Fibroblast of skin of abdomen (primary cell): ENCODE results near the gene ARMC3. TPM values are rescaled to one million over a fixed set of nuclear protein-coding genes. Genes with fewer than 3 reads are reported as not detected.
"Not testable (repeated sequence)": the region's sequence is repeated elsewhere in the genome, so short reads cannot be mapped to it uniquely, and the experiment has no call there.

ENCODE experiments used
- DNase-seq: peaks from one replicate; pipeline ENCODE4 v3.0.0-alpha.2; 2013
- polyA plus RNA-seq, 2 experiments: library from polyadenylated mRNA; unstranded; fragments of 120-200 nt; gene quantifications; one replicate each; pipeline ENCODE4 v1.2.1, GENCODE V29; 2013; ENCODE audit not compliant: insufficient read length in 2 of 2

ARMC3 gene
- polyA plus RNA-seq (2013, experiment 1 of 2; ENCODE audit: insufficient read length): not detected
- polyA plus RNA-seq (2013, experiment 2 of 2; ENCODE audit: insufficient read length): 0.15 TPM

GRCh38 chr10:22927661-22928403 is at the start of gene ARMC3:
ARMC3 (plus strand) TSS chr10:22928053; CDS start chr10:22931997, 3,944 bp downstream.
- DNase-seq: peak; percentile 49

- DNase-seq: no peak
Observed at GRCh38 chr10:22891797-22892196, 36.1 kb upstream of the ARMC3 start.

- DNase-seq: no peak
Observed at GRCh38 chr10:22893781-22894180, 34.1 kb upstream of the ARMC3 start.

GRCh38 chr10:22894714-22895113 is 33.1 kb upstream of the ARMC3 start:
- no peak for DNase-seq

- no peak for DNase-seq
Observed at GRCh38 chr10:22895252-22895651, 32.6 kb upstream of the ARMC3 start.

GRCh38 chr10:22897371-22897770 is 30.5 kb upstream of the ARMC3 start:
- no peak for DNase-seq

- DNase-seq: no peak
Observed at GRCh38 chr10:22899307-22899706, 28.5 kb upstream of the ARMC3 start.

- no peak for DNase-seq
Observed at GRCh38 chr10:22899775-22900174, 28.1 kb upstream of the ARMC3 start.

- no peak for DNase-seq
Observed at GRCh38 chr10:22900841-22901601, 26.8 kb upstream of the ARMC3 start.

GRCh38 chr10:22902147-22902546 is 25.7 kb upstream of the ARMC3 start:
- DNase-seq: not testable (repeated sequence)

GRCh38 chr10:22903694-22904093 is 24.2 kb upstream of the ARMC3 start:
- DNase-seq: no peak

GRCh38 chr10:22906767-22907166 is 21.1 kb upstream of the ARMC3 start:
- no peak for DNase-seq

- no peak for DNase-seq
Observed at GRCh38 chr10:22908837-22909236, 19.0 kb upstream of the ARMC3 start.

- DNase-seq: not testable (repeated sequence)
Observed at GRCh38 chr10:22909673-22910072, 18.2 kb upstream of the ARMC3 start.

GRCh38 chr10:22911067-22911466 is 16.8 kb upstream of the ARMC3 start:
- DNase-seq: no peak

- DNase-seq: peak; percentile 58
Observed at GRCh38 chr10:22911889-22912762, 15.7 kb upstream of the ARMC3 start.

GRCh38 chr10:22912763-22913384 is 15.0 kb upstream of the ARMC3 start:
- DNase-seq: no peak

GRCh38 chr10:22913474-22914092 is 14.3 kb upstream of the ARMC3 start:
- no peak for DNase-seq

GRCh38 chr10:22915314-22915713 is 12.5 kb upstream of the ARMC3 start:
- DNase-seq: no peak

- DNase-seq: no peak
Observed at GRCh38 chr10:22925088-22925487, 2.8 kb upstream of the ARMC3 start.

- DNase-seq: no peak
Observed at GRCh38 chr10:22927166-22927565, 687 bp upstream of the ARMC3 start.

- not testable (repeated sequence) for DNase-seq
Observed at GRCh38 chr10:22929053-22929452, 1.2 kb downstream of the ARMC3 start.
